Pulmonary artery endothelial cell (primary cell): ENCODE results near the gene PDE6H. TPM values are rescaled to one million over a fixed set of nuclear protein-coding genes. Genes with fewer than 3 reads are reported as not detected.

Experiments used
- DNase-seq: peaks from one replicate; pipeline ENCODE4 v3.0.0-alpha.2; 2011; ENCODE audit warnings: low read depth, low spot score
- total RNA-seq: library from RNA; depleted of rRNA; stranded (reverse); fragments of >200 nt; gene quantifications from 2 replicates; pipeline ENCODE4 v1.2.3, GENCODE V29; 2014

Gene PDE6H
- total RNA-seq, 1 donor from 2014 or later, result not detected

- DNase-seq, result no peak
These were observed 21.0 kb upstream of the PDE6H start for GRCh38 chr12:14951851-14952250.

- DNase-seq, result peak; percentile 99
These were observed 20.4 kb upstream of the PDE6H start for GRCh38 chr12:14952299-14952921.

GRCh38 chr12:14953752-14954151, 19.1 kb upstream of the PDE6H start:
- DNase-seq, result no peak

GRCh38 chr12:14954269-14954668, 18.6 kb upstream of the PDE6H start:
- no peak for DNase-seq

- DNase-seq, result no peak
These were observed 16.6 kb upstream of the PDE6H start for GRCh38 chr12:14956024-14956891.

- no peak for DNase-seq
These were observed 15.9 kb upstream of the PDE6H start for GRCh38 chr12:14956905-14957304.

GRCh38 chr12:14957551-14958168, 15.2 kb upstream of the PDE6H start:
- no peak for DNase-seq

GRCh38 chr12:14958361-14959125, 14.3 kb upstream of the PDE6H start:
- DNase-seq, result no peak

GRCh38 chr12:14959126-14959440, 13.8 kb upstream of the PDE6H start:
- DNase-seq, result no peak

GRCh38 chr12:14959463-14959862, 13.4 kb upstream of the PDE6H start:
- DNase-seq, result no peak

GRCh38 chr12:14959916-14960496, 12.8 kb upstream of the PDE6H start:
- DNase-seq, result no peak

- DNase-seq, result no peak
These were observed 12.0 kb upstream of the PDE6H start for GRCh38 chr12:14960548-14961465.

- peak; percentile 58 for DNase-seq
These were observed 11.2 kb upstream of the PDE6H start, which contains the start of gene ARHGDIB for GRCh38 chr12:14961466-14962152. Gene ARHGDIB (minus strand): TSS chr12:14961601. CDS start chr12:14950712, 10,889 bp downstream.

- DNase-seq, result no peak
These were observed 10.7 kb upstream of the PDE6H start for GRCh38 chr12:14962153-14962539.

GRCh38 chr12:14962797-14963196, 10.0 kb upstream of the PDE6H start:
- DNase-seq, result no peak

GRCh38 chr12:14963520-14963919, 9.3 kb upstream of the PDE6H start:
- no peak for DNase-seq

- no peak for DNase-seq
These were observed 8.4 kb upstream of the PDE6H start for GRCh38 chr12:14964406-14964805.

- no peak for DNase-seq
These were observed 7.6 kb upstream of the PDE6H start for GRCh38 chr12:14965221-14965620.

- DNase-seq, result no peak
These were observed 4.4 kb upstream of the PDE6H start for GRCh38 chr12:14968478-14968877.

- DNase-seq, result no peak
These were observed 2.4 kb upstream of the PDE6H start for GRCh38 chr12:14970473-14970872.
